CD4-positive, alpha-beta T cell treated with Interleukin-17A for 4 hours (primary cell): ENCODE measurements around the gene SSBP2.

Experiments
- DNase-seq: peaks from one replicate; pipeline ENCODE4 v3.0.0-alpha.2; 2020; ENCODE audit warnings: mixed read lengths

Gene SSBP2

GRCh38 chr5:81751009-81751835 is at the start of gene SSBP2:
TSS of gene SSBP2 (minus strand) at chr5:81751097. CDS start at chr5:81751042, 55 bp downstream.
- peak; percentile 100 for DNase-seq

- DNase-seq: no peak
Observed at GRCh38 chr5:81795666-81796065, 44.8 kb upstream of the SSBP2 start.

GRCh38 chr5:81794226-81794625 is 43.3 kb upstream of the SSBP2 start:
- no peak for DNase-seq

GRCh38 chr5:81790336-81790735 is 39.4 kb upstream of the SSBP2 start:
- DNase-seq: no peak

GRCh38 chr5:81789033-81789432 is 38.1 kb upstream of the SSBP2 start:
- no peak for DNase-seq

GRCh38 chr5:81788329-81788728 is 37.4 kb upstream of the SSBP2 start:
- DNase-seq: no peak

GRCh38 chr5:81787474-81788242 is 36.8 kb upstream of the SSBP2 start:
- no peak for DNase-seq

- DNase-seq: no peak
Observed at GRCh38 chr5:81786991-81787390, 36.1 kb upstream of the SSBP2 start.

- DNase-seq: no peak
Observed at GRCh38 chr5:81786496-81786895, 35.6 kb upstream of the SSBP2 start.

- no peak for DNase-seq
Observed at GRCh38 chr5:81785322-81785721, 34.4 kb upstream of the SSBP2 start.

GRCh38 chr5:81783401-81783800 is 32.5 kb upstream of the SSBP2 start:
- DNase-seq: no peak

GRCh38 chr5:81782811-81783210 is 31.9 kb upstream of the SSBP2 start:
- DNase-seq: no peak

GRCh38 chr5:81779916-81780266 is 29.0 kb upstream of the SSBP2 start:
- DNase-seq: peak; percentile 36

GRCh38 chr5:81779125-81779915 is 28.4 kb upstream of the SSBP2 start:
- peak; percentile 66 for DNase-seq

GRCh38 chr5:81778642-81779041 is 27.7 kb upstream of the SSBP2 start:
- DNase-seq: peak; percentile 24

- DNase-seq: no peak
Observed at GRCh38 chr5:81776258-81776657, 25.4 kb upstream of the SSBP2 start.

- no peak for DNase-seq
Observed at GRCh38 chr5:81774374-81774773, 23.5 kb upstream of the SSBP2 start.

- no peak for DNase-seq
Observed at GRCh38 chr5:81773574-81773973, 22.7 kb upstream of the SSBP2 start.

- DNase-seq: no peak
Observed at GRCh38 chr5:81773161-81773560, 22.3 kb upstream of the SSBP2 start.

- DNase-seq: no peak
Observed at GRCh38 chr5:81772488-81772887, 21.6 kb upstream of the SSBP2 start.

GRCh38 chr5:81768935-81769452 is 18.1 kb upstream of the SSBP2 start:
- no peak for DNase-seq

GRCh38 chr5:81767938-81768337 is 17.0 kb upstream of the SSBP2 start:
- no peak for DNase-seq

GRCh38 chr5:81767097-81767496 is 16.2 kb upstream of the SSBP2 start:
- no peak for DNase-seq
